HG03575 (cell line): ENCODE results near the gene PAOX.
"Not testable (repeated sequence)": the region's sequence is repeated elsewhere in the genome, so short reads cannot be mapped to it uniquely, and the experiment has no call there.

Experiments used
- ATAC-seq: cut with Tn5 transposase; IDR thresholded peaks from one replicate; pipeline ENCODE4 v1.9.1; 2021; ENCODE audit not compliant: unreplicated experiment, insufficient number of reproducible peaks, low FRiP score; ENCODE audit errors: extremely low read depth

The PAOX gene

GRCh38 chr10:133421336-133422222 is 42.5 kb downstream of the PAOX start:
- ATAC-seq: no peak

DNA sequence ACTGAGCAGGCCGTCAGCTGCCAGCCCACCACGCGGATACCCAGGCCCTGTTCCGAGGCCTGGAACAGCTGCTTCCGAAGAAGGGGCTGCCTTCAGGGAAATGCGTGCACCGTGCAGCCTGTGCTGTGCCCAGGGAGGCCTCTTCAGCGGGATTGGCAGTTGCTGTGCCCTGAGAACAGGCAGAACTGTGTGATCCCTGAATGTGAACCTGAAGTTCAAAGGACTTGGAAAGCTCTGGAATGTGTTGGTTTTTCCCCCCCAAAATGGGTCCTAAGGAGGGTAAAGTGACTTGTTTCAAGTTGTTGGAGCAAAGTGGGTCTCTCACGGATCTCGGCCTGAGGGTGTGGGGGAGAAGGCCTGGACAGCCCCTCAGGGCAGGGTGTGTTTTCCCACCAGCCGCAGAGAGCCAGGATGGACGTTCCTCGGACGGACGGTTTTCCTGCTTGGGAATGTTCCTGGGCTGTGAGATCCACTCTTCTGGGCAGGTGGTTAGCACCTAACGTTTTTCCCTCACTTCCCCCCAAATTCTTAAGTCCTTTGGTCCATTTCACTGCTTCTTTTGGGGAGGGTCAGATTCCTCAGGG is 43.3 kb downstream of the PAOX start:
- ATAC-seq: no peak

- no peak for ATAC-seq
These were observed 44.0 kb downstream of the PAOX start for GRCh38 chr10:133422807-133423771.

- ATAC-seq: not testable (repeated sequence)
These were observed 45.0 kb downstream of the PAOX start for GRCh38 chr10:133424102-133424501.

DNA sequence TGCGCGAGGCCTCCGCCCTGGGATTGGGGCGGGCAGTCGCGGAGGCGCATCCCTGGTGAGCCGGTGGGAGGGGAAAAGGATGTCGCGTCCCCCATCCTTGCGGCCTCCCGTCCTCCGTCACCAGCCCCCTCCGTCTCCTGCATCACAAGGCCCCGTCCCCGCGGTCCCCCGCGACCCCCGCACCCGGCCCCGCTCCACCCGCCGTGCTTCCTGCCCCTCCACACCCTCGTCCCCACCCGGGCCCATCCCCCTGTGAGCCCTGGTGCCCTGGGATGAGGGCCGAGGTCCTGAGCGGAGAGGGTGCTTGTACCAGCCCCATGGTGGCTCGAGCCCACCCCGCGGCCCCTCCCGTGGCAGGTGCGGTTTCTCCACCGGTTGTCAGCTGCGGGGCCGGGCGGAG is 45.5 kb downstream of the PAOX start, which contains the start of gene SPRN:
SPRN (minus strand) TSS at position 25 of the 400 bp plus-strand sequence. CDS start 944 bp downstream, outside the sequence.
- not testable (repeated sequence) for ATAC-seq

DNA sequence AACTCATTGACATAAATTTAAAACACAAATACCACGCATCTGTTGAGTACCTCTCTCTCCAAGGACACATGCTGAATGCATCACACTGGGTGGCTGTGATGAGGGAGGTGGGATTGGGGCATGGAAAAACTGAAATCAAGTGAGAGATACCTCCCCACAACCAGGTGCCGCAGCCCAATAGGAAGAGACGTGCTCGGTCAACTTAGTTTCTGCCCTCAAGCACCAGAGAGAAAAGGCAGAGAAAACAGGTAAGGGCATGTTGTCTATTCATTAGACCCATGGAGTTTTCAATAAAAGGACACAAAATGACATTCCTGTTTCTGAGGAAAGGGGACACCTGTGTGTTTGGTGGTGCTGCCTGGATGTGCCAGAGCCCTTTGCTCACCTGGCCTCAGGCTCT is 50.5 kb downstream of the PAOX start:
- ATAC-seq: not testable (repeated sequence)

- ATAC-seq: not testable (repeated sequence)
These were observed 53.0 kb downstream of the PAOX start for GRCh38 chr10:133431888-133432613.

DNA sequence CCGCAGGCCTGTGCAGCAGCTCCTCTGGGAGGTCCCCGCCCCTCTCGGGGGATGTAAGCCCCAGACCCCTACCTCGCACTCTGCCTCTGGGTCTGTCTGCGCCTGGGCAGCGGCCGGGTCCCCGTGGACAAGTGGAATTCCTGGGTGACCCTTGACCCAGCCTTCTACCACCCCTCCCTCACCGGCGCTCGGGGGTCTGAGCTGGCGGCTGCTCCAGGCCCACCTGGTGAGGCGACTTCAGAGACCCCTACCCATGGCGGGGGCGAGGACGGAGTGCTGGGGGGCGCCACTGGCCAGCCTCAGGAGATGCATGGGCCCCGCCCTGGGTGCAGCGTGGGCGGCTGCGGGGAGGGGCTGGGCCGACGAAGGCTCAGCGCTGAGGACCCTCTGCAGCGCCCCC is 53.7 kb downstream of the PAOX start:
- not testable (repeated sequence) for ATAC-seq

GRCh38 chr10:133438711-133439273 is 59.7 kb downstream of the PAOX start:
- ATAC-seq: no peak

GRCh38 chr10:133439517-133440461 is 60.7 kb downstream of the PAOX start:
- no peak for ATAC-seq

DNA sequence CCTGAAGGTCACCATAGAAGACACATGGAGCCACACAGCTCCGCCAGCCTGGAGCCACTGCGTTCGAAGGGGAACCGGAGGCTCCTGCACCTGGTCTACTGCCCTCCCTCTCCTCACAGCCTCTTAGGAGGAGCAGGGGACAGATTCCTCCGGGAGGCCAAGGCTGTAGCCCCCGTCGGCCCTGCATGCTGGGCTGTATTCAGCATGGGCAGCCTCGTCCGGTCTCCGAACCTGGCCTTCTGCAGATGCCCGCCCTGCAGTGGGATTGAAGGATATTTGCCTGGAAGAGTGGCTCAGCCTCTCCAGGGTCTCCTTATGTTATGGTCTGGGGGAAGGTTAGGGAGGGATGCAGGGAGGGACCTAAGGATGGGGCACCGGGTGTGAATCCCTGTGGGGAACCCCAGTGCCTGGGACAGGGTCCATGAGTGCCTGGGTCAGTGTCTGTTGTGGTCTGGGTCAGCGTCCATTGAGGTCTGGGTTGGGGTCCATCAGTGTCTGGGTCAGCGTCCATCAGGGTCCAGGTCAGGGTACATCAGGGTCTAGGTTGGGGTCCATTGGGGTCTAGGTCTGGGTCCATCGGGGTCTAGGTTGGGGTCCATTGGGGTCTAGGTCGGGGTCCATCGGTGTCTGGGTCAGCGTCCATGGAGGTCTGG is 61.7 kb downstream of the PAOX start:
- no peak for ATAC-seq
